Activated naive CD8-positive, alpha-beta T cell treated with anti-CD3 and anti-CD28 coated beads, Interleukin-2, amount 50 U/mL, for 16 hours (primary cell): ENCODE results near the gene SGCD.

ENCODE experiments used
- DNase-seq: peaks from one replicate; pipeline ENCODE4 v3.0.0-alpha.2; 2020; ENCODE audit warnings: low read depth, low spot score

The SGCD gene

GRCh38 chr5:156361436-156362109, 34.6 kb downstream of the SGCD start:
- no peak for DNase-seq

GRCh38 chr5:156363861-156364260, 36.9 kb downstream of the SGCD start:
- DNase-seq, result no peak

- no peak for DNase-seq
Measured at GRCh38 chr5:156366521-156366920, 39.6 kb downstream of the SGCD start.

- DNase-seq, result no peak
Measured at GRCh38 chr5:156367597-156367996, 40.6 kb downstream of the SGCD start.

- DNase-seq, result no peak
Measured at GRCh38 chr5:156375895-156376495, 49.0 kb downstream of the SGCD start.

GRCh38 chr5:156376751-156377150, 49.8 kb downstream of the SGCD start:
- DNase-seq, result no peak

- no peak for DNase-seq
Measured at GRCh38 chr5:156378159-156378558, 51.2 kb downstream of the SGCD start.

GRCh38 chr5:156379206-156379605, 52.2 kb downstream of the SGCD start:
- DNase-seq, result no peak

GRCh38 chr5:156380848-156381247, 53.9 kb downstream of the SGCD start:
- no peak for DNase-seq

- DNase-seq, result no peak
Measured at GRCh38 chr5:156383510-156384265, 56.7 kb downstream of the SGCD start.

- DNase-seq, result no peak
Measured at GRCh38 chr5:156385416-156385815, 58.5 kb downstream of the SGCD start.

- no peak for DNase-seq
Measured at GRCh38 chr5:156386976-156387375, 60.0 kb downstream of the SGCD start.

GRCh38 chr5:156387391-156387790, 60.4 kb downstream of the SGCD start:
- no peak for DNase-seq

GRCh38 chr5:156388233-156388632, 61.3 kb downstream of the SGCD start:
- DNase-seq, result no peak

- DNase-seq, result no peak
Measured at GRCh38 chr5:156391139-156391538, 64.2 kb downstream of the SGCD start.

GRCh38 chr5:156393980-156394379, 67.0 kb downstream of the SGCD start:
- no peak for DNase-seq

GRCh38 chr5:156394642-156395305, 67.8 kb downstream of the SGCD start:
- DNase-seq, result no peak

GRCh38 chr5:156395306-156395675, 68.3 kb downstream of the SGCD start:
- no peak for DNase-seq

GRCh38 chr5:156396063-156396829, 69.3 kb downstream of the SGCD start:
- no peak for DNase-seq

- DNase-seq, result no peak
Measured at GRCh38 chr5:156396830-156397081, 69.8 kb downstream of the SGCD start.

- no peak for DNase-seq
Measured at GRCh38 chr5:156399323-156399722, 72.4 kb downstream of the SGCD start.
